ENCODE results near the gene EGFLAM.

The EGFLAM gene

DNA sequence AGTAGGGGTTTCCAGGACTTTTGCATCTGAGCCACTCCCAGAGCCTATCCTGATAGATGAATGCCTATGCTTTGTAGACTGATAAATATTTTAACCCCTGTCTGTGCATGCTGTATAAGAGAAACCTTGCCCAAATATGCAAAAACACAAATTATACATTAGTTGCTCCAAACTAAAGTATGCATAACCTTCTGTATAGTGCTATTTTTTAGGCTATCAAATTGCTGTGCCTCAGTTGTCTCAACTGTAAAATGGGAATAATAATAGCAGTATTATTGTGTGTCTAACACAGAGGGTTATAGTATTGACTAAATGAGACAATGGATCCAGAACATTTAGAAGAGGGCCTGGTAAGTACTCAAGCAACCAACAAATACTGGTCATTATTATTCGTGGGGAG lies 180.4 kb downstream of the EGFLAM start:
- H3K4me1 ChIP-seq = peaks cover 2% of the 10 kb centered on the region
- TF ChIP-seq, protein P1, sequence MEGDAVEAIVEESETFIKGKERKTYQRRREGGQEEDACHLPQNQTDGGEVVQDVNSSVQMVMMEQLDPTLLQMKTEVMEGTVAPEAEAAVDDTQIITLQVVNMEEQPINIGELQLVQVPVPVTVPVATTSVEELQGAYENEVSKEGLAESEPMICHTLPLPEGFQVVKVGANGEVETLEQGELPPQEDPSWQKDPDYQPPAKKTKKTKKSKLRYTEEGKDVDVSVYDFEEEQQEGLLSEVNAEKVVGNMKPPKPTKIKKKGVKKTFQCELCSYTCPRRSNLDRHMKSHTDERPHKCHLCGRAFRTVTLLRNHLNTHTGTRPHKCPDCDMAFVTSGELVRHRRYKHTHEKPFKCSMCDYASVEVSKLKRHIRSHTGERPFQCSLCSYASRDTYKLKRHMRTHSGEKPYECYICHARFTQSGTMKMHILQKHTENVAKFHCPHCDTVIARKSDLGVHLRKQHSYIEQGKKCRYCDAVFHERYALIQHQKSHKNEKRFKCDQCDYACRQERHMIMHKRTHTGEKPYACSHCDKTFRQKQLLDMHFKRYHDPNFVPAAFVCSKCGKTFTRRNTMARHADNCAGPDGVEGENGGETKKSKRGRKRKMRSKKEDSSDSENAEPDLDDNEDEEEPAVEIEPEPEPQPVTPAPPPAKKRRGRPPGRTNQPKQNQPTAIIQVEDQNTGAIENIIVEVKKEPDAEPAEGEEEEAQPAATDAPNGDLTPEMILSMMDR (IDR thresholded peaks at IDR 0.05; ENCODE audit: low read depth, low read length) = no peak
- H3K4me3 ChIP-seq (ENCODE audit: low read depth, low read length) = no peak overlapping the region
- no peaks in the 10 kb centered on the region for H3K9me3 ChIP-seq
- no peak for DNase-seq
- H3K27me3 ChIP-seq = no peaks in the 10 kb centered on the region
- no peaks in the 10 kb centered on the region for H3K36me3 ChIP-seq

DNA sequence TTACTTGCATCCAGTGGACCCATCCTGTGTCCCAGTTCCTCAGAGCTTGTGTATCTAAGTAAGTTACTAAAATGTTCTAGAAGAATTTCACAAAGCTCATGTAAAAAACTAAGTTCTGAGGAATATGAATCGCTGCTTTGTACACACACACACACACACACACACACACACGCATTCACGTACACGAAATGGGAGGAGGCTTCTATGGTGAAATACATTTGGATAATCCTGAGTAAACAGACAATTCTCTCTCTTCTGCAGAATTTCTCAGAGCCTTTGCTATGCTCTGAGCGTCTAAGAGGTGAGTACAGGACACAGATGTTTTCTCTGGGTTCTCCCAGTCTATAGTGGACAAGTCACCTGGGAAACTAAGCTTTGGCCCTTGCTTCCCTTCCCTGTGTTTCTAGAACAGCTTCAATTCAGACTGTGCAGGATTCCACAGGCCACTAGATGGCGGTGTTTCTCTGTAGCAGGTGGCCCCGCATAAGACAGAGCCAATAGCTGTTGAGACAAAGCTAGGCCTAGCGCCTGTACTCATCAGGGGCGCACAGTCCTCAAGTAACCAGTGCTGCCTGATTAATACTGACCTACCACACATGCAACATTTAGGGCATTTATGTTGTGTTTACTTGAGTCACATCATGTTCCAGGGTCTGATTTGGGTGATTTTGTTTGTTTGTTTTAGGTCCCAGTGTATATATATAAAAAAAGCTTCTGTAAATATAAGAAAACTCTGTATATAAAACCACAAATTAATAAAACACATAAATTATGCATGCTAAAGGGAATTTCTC lies 183.3 kb downstream of the EGFLAM start:
- Histone ChIP-seq H3K9me3 (no peaks in the 10 kb centered on the region), H3K27me3 (no peaks in the 10 kb centered on the region), H3K4me1 (no peaks in the 10 kb centered on the region), H3K36me3 (no peaks in the 10 kb centered on the region), H3K4me3 (ENCODE audit: low read depth, low read length) (no peak overlapping the region)
- TF ChIP-seq, protein P1 (IDR thresholded peaks at IDR 0.05; ENCODE audit: low read depth, low read length) = peak; percentile 100
- DNase-seq = peak; percentile 90

GRCh38 chr5:38442247-38442573 lies 183.9 kb downstream of the EGFLAM start:
- TF ChIP-seq, protein P1 (IDR thresholded peaks at IDR 0.05; ENCODE audit: low read depth, low read length) = no peak
- Histone ChIP-seq H3K4me1 (no peaks in the 10 kb centered on the region), H3K4me3 (ENCODE audit: low read depth, low read length) (no peak overlapping the region), H3K9me3 (no peaks in the 10 kb centered on the region), H3K36me3 (no peaks in the 10 kb centered on the region), H3K27me3 (no peaks in the 10 kb centered on the region)
- no peak for DNase-seq

- H3K4me1 ChIP-seq = no peaks in the 10 kb centered on the region
- TF ChIP-seq, protein P1 (IDR thresholded peaks at IDR 0.05; ENCODE audit: low read depth, low read length) = no peak
- H3K9me3 ChIP-seq = no peaks in the 10 kb centered on the region
- no peaks in the 10 kb centered on the region for H3K27me3 ChIP-seq
- no peaks in the 10 kb centered on the region for H3K36me3 ChIP-seq
- DNase-seq = no peak
- no peak overlapping the region for H3K4me3 ChIP-seq (ENCODE audit: low read depth, low read length)
These were observed 185.0 kb downstream of the EGFLAM start for GRCh38 chr5:38443390-38443789.

GRCh38 chr5:38445374-38446028 lies 187.1 kb downstream of the EGFLAM start:
- Histone ChIP-seq H3K9me3 (no peaks in the 10 kb centered on the region), H3K4me3 (ENCODE audit: low read depth, low read length) (no peak overlapping the region), H3K27me3 (no peaks in the 10 kb centered on the region), H3K36me3 (no peaks in the 10 kb centered on the region), H3K4me1 (no peaks in the 10 kb centered on the region)
- TF ChIP-seq, protein P1 (IDR thresholded peaks at IDR 0.05; ENCODE audit: low read depth, low read length) = no peak
- no peak for DNase-seq

DNA sequence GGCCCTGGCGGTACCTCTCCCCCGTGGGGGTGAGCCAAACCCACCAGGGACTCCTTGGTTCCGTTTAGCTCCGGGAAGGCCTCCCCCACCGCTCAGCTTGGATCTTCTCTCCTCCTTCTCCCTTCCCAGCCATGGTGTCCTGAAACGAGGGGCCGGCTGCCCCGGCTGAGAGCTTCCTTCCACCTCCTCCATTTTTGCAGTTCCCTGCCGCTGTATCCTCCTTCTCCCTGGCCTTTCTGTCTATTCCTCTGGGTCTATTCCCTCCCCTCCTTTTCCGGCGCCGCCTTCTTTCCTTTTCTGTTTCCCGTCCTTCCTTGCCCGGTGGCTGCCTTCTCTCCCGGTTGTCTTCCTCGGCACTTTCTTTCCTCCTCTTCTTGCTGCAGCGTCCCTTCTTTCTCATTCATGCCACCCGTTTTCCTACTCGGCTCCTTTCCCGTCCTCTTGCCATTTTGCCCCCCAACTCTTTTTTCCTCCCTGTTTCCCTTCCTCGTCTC lies 187.7 kb downstream of the EGFLAM start:
- Histone ChIP-seq H3K4me1 (no peaks in the 10 kb centered on the region), H3K27me3 (no peaks in the 10 kb centered on the region), H3K36me3 (no peaks in the 10 kb centered on the region), H3K4me3 (ENCODE audit: low read depth, low read length) (no peak overlapping the region), H3K9me3 (no peaks in the 10 kb centered on the region)
- no peak for DNase-seq
- TF ChIP-seq, protein P1 (IDR thresholded peaks at IDR 0.05; ENCODE audit: low read depth, low read length) = no peak
